A549 (cell line): Measurements from ENCODE around the gene ARPP21. TPM values are rescaled to one million over a fixed set of nuclear protein-coding genes. Genes with fewer than 3 reads are reported as not detected.

ENCODE experiments used
- ATAC-seq, 2 experiments: fragments of 200-7000 bp in 1 of 2; fragments of >200 bp in 1 of 2; cut with Nextera tagmentation in 1 of 2; cut with Tn5 transposase in 1 of 2; 3 replicates each; pipeline versions ENCODE4 v1.8.0 to v1.9.1; 2018 to 2020; ENCODE audit warnings: mild to moderate bottlenecking in 1 of 2, moderate library complexity in 1 of 2
- CTCF ChIA-PET: fragments of 300-600 bp; sonication (Branson Sonifier 250); formaldehyde crosslinking; extraction: SDS; loops from one replicate; lab custom pipeline; 2021; ENCODE audit warnings: antibody characterized with exemption, inconsistent platforms; lab: Yijun Ruan, JAX
- POLR2A ChIA-PET: fragments of 350-600 bp; formaldehyde crosslinking; extraction: SDS; loops from one replicate; lab custom pipeline; 2021; ENCODE audit warnings: antibody characterized with exemption, inconsistent platforms; lab: Yijun Ruan, JAX
- DNase-seq, 2 experiments: peaks; one replicate each; pipeline versions ENCODE4 v3.0.0 to v3.0.0-alpha.2; 2011 to 2016; ENCODE audit warnings: low read depth in 1 of 2, low spot score in 1 of 2
- FAIRE-seq: peaks from 2 replicates; lab custom pipeline; 2011; peaks lifted over from hg19 to GRCh38; lab: Jason Lieb, UNC
- H3K27ac ChIP-seq, 2 experiments: fragments of >200 bp; sonication (Bioruptor Twin); formaldehyde crosslinking; 3 replicates each; pipeline ENCODE4 v1.5.1; 2016 to 2017
- H3K4me1 ChIP-seq: fragments of >200 bp; sonication (Bioruptor Twin); formaldehyde crosslinking; 3 replicates; pipeline ENCODE4 v1.6.1; 2016
- H3K4me2 ChIP-seq: fragments of >200 bp; sonication (Bioruptor Twin); formaldehyde crosslinking; 3 replicates; pipeline ENCODE4 v1.6.1; 2016
- H3K4me3 ChIP-seq: fragments of >200 bp; sonication (Bioruptor Twin); formaldehyde crosslinking; 3 replicates; pipeline ENCODE4 v1.5.1; 2016
- H3K9me3 ChIP-seq: fragments of >200 bp; sonication (Bioruptor Twin); formaldehyde crosslinking; 3 replicates; pipeline ENCODE4 v1.6.1; 2016
- ATOH8 ChIP-seq: fragments of 250-450 bp; sonication (Bioruptor Pico); IDR thresholded peaks from 2 replicates; pipeline ENCODE4 v1.5.0; 2020; ENCODE audit warnings: low read depth, mild to moderate bottlenecking, moderate library complexity
- BCL3 ChIP-seq: fragments of >200 bp; sonication (Bioruptor Twin); formaldehyde crosslinking; IDR thresholded peaks from 3 replicates; pipeline ENCODE4 v1.6.1; 2016
- CBX8 ChIP-seq: fragments of 200-600 bp; sonication (generic); IDR thresholded peaks from 2 replicates; pipeline ENCODE4 v1.6.1; 2016
- EHF ChIP-seq: fragments of 250-450 bp; sonication (Bioruptor Pico); IDR thresholded peaks from 2 replicates; pipeline ENCODE4 v1.5.0; 2020; ENCODE audit warnings: mild to moderate bottlenecking
- HEYL ChIP-seq: fragments of 250-450 bp; sonication (Bioruptor Pico); IDR thresholded peaks from 2 replicates; pipeline ENCODE4 v1.8.0; 2021; ENCODE audit warnings: mild to moderate bottlenecking, moderate library complexity
- JUNB ChIP-seq: fragments of >200 bp; sonication (Bioruptor Twin); formaldehyde crosslinking; IDR thresholded peaks from 2 replicates; pipeline ENCODE4 v1.6.1; 2016
- MAFK ChIP-seq: fragments of 450-650 bp; IDR thresholded peaks from 2 replicates; pipeline ENCODE4 v1.6.1; 2014; ENCODE audit not compliant: partially characterized antibody
- MYC ChIP-seq: IDR thresholded peaks from 2 replicates; pipeline ENCODE4 v1.6.1; 2012; ENCODE audit warnings: mild to moderate bottlenecking, inconsistent platforms, low read length, improper control_type of control experiment, borderline replicate concordance
- NPAS2 ChIP-seq: fragments of 250-450 bp; sonication (Bioruptor Pico); IDR thresholded peaks from 2 replicates; pipeline ENCODE4 v1.8.0; 2022; ENCODE audit warnings: mild to moderate bottlenecking, moderate library complexity, borderline replicate concordance
- NR3C1 ChIP-seq: fragments of >200 bp; sonication (Bioruptor Twin); formaldehyde crosslinking; IDR thresholded peaks from 3 replicates; pipeline ENCODE4 v1.6.1; 2017
- PBX3 ChIP-seq: IDR thresholded peaks from 2 replicates; pipeline ENCODE4 v1.6.1; 2012
- POLR2A ChIP-seq: IDR thresholded peaks from 2 replicates; pipeline ENCODE4 v1.6.1; 2012; ENCODE audit warnings: mild to moderate bottlenecking, low read length
- POLR2AphosphoS2 ChIP-seq: conservative IDR thresholded peaks from 2 replicates; pipeline ENCODE4 v1.6.1; 2012; ENCODE audit warnings: low read length, improper control_type of control experiment, inconsistent platforms
- SMC3 ChIP-seq: fragments of >200 bp; sonication (Bioruptor Twin); formaldehyde crosslinking; IDR thresholded peaks from 3 replicates; pipeline ENCODE4 v1.6.1; 2018; ENCODE audit warnings: inconsistent platforms
- USF2 ChIP-seq: fragments of 450-650 bp; IDR thresholded peaks from 2 replicates; pipeline ENCODE4 v1.6.1; 2014; ENCODE audit warnings: antibody characterized with exemption
- ZC3H11A ChIP-seq: fragments of 450-650 bp; IDR thresholded peaks from 2 replicates; pipeline ENCODE4 v1.6.1; 2014; ENCODE audit warnings: antibody characterized with exemption, mild to moderate bottlenecking
- ZNF302 ChIP-seq: fragments of 250-450 bp; sonication (Bioruptor Pico); IDR thresholded peaks from 2 replicates; pipeline ENCODE4 v1.9.0; 2021; ENCODE audit warnings: inconsistent platforms, mild to moderate bottlenecking, moderate library complexity
- ZSCAN20 ChIP-seq: fragments of 250-450 bp; sonication (Bioruptor Pico); IDR thresholded peaks from 2 replicates; pipeline ENCODE4 v1.8.0; 2022; ENCODE audit warnings: mild to moderate bottlenecking, moderate library complexity
- WGBS: methylation state at CpG from one replicate; pipeline ENCODE4 v1.1.6; 2017; ENCODE audit errors: missing lambda C conversion rate; 5-methylcytosine and 5-hydroxymethylcytosine counted together
- polyA plus RNA-seq, 4 experiments: library from polyadenylated mRNA; depleted of rRNA in 3 of 4; stranded (reverse); fragments of >200 nt; fragmentation: RNase III in 1 of 4; extraction: RNeasy Plus Mini Kit Qiagen cat#74134 plus additional on column Dnase treatment in 1 of 4; gene quantifications; 2 replicates in 3 of 4; 3 replicates in 1 of 4; pipeline ENCODE4 v1.2.3, GENCODE V29; 2011 to 2017

The ARPP21 gene
- polyA plus RNA-seq, 2 of the 4 experiments (the other 2 are of a cell fraction): 0.03 TPM; not detected in 1

GRCh38 chr3:35743218-35743617 is 103.9 kb downstream of the ARPP21 start (continued):
- TF ChIP-seq ATOH8 (CRISPR knock-in tag) (no peak), NPAS2 (CRISPR knock-in tag) (no peak)

GRCh38 chr3:35744419-35744818 is 105.1 kb downstream of the ARPP21 start:
- Histone ChIP-seq H3K27ac (no peak overlapping the region), H3K4me3 (no peak overlapping the region)
- no peak for DNase-seq
- CTCF ChIA-PET: no interaction called here
- no peak for FAIRE-seq
- WGBS: 61% methylated on average over 10 of the region's 10 CpGs
- no peak for TF ChIP-seq ZSCAN20 (CRISPR knock-in tag)
- TF ChIP-seq ATOH8 (CRISPR knock-in tag): no peak
- TF ChIP-seq, all 56 proteins: peak for 0
- Histone ChIP-seq H3K9me3 (no peaks in the 10 kb centered on the region), H3K4me2 (no peak overlapping the region), H3K4me1 (no peaks in the 10 kb centered on the region)
- ATAC-seq: no peak
- POLR2A ChIA-PET: no interaction called here

- H3K4me2 ChIP-seq: no peak overlapping the region
- ATAC-seq: no peak
- 42% methylated on average over 1 of the region's 1 CpG for WGBS
- no peaks in the 10 kb centered on the region for H3K9me3 ChIP-seq
- FAIRE-seq: no peak
- TF ChIP-seq POLR2A (no peak), ZSCAN20 (CRISPR knock-in tag) (no peak), BCL3 (no peak), EHF (CRISPR knock-in tag) (no peak), MYC (no peak), SMC3 (no peak), MAFK (no peak), ZNF302 (CRISPR knock-in tag) (no peak), PBX3 (no peak), ZC3H11A (no peak), JUNB (no peak), NR3C1 (no peak), POLR2AphosphoS2 (no peak), HEYL (CRISPR knock-in tag) (no peak), USF2 (no peak), CBX8 (no peak)
- TF ChIP-seq, all 56 proteins: peak for 0
- no peak overlapping the region for H3K4me3 ChIP-seq
- no peak for DNase-seq
- ChIA-PET POLR2A (no interaction called here), CTCF (no interaction called here)
- H3K27ac ChIP-seq: no peak overlapping the region
- no peaks in the 10 kb centered on the region for H3K4me1 ChIP-seq
These were observed 106.0 kb downstream of the ARPP21 start for GRCh38 chr3:35745351-35745750.
